H1 (cell line): ENCODE data around the gene HS6ST3. TPM values are rescaled to one million over a fixed set of nuclear protein-coding genes. Genes with fewer than 3 reads are reported as not detected.

Experiments
- RBBP5 ChIP-seq: IDR thresholded peaks from 2 replicates; pipeline ENCODE4 v1.7.1; 2012; ENCODE audit warnings: low read depth, mild to moderate bottlenecking, inconsistent platforms, low read length, moderate library complexity, borderline replicate concordance
- polyA plus RNA-seq, 7 experiments: library from polyadenylated mRNA; depleted of rRNA in 3 of 7; stranded (reverse) in 5 of 7; unstranded in 2 of 7; fragments of >200 nt in 5 of 7; fragments of 200-250 nt in 2 of 7; gene quantifications; 1 replicate in 5 of 7; 2 replicates in 1 of 7; 4 replicates in 1 of 7; pipeline versions ENCODE4 v1.2.1 to v1.2.3, GENCODE V29; 2011 to 2013; ENCODE audit warnings: missing spikeins in 2 of 7, mixed read lengths in 2 of 7
- total RNA-seq: library from RNA; stranded (reverse); fragmentation: NEBNext Ultra II Directional; extraction: Animal tissue kit (Norgen Biotek cat#: 25700); gene quantifications from 2 replicates; pipeline ENCODE4 v1.2.1, GENCODE V29; 2021

HS6ST3 gene
- total and polyA plus RNA-seq, 2 of the 8 experiments (the other 6 are each of a cell fraction or from before 2014, with no cell fraction given): 0.45 to 1.2 TPM

DNA sequence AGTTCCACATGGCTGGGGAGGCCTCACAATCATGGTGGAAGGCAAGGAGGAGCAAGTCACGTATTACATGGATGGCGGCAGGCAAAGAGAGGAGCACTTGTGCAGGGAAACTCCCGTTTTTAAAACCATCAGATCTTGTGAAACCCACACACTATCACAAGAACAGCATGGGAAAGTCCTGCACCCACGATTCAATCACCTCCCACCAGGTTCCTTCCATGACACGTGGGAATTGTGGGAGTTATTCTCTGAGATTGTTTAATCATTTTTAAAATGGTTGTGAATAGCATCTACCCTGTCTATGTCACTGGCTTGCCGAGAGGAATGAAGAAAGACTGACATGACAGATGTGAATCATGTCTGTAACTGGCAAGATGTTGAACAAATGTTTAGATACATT lies 301.7 kb downstream of the HS6ST3 start (continued):
- no peak for TF ChIP-seq RBBP5
